ENCODE results near the gene THBS1. TPM values are rescaled to one million over a fixed set of nuclear protein-coding genes. Genes with fewer than 3 reads are reported as not detected.

The THBS1 gene
- total RNA-seq, 2 experiments from 2014 or later: 9.5 to 10.5 TPM

- no peaks in the 10 kb centered on the region for H3K9me3 Mint-ChIP-seq
- H3K27me3 ChIP-seq (ENCODE audit: control insufficient read depth in 1 of 2, insufficient read depth in 2 of 2, low read length in 2 of 2): peaks cover 7 to 8% of the 10 kb centered on the region in 2 experiments
- H3K36me3 ChIP-seq (ENCODE audit: insufficient read depth, low read length): no peaks in the 10 kb centered on the region
- DNase-seq (no peak), ATAC-seq (ENCODE audit: poor library complexity) (no peak)
- peaks cover 0 to 9% of the 10 kb centered on the region in 2 experiments for H3K9me3 ChIP-seq (ENCODE audit: control insufficient read depth in 1 of 2, insufficient read depth in 1 of 2, low read length in 2 of 2)
- H3K4me3 ChIP-seq (ENCODE audit: low read length): no peak overlapping the region
- H3K4me1 ChIP-seq (ENCODE audit: insufficient read depth, low read length): peaks cover 5% of the 10 kb centered on the region
- no peak overlapping the region for H3K27ac Mint-ChIP-seq
- no peak for TF ChIP-seq CTCF (IDR thresholded peaks at IDR 0.05)
- H3K4me1 Mint-ChIP-seq (ENCODE audit: low read depth): peaks cover 4% of the 10 kb centered on the region
- intact Hi-C loops (cut with DNase I, micrococcal nuclease): loop anchor here in 1 of 2 experiments (10.0 kb wide), 2 partner anchors 862 to 1142 kb away; no protein-coding TSS in a partner anchor
- peaks cover 28% of the 10 kb centered on the region for H3K27me3 Mint-ChIP-seq
- CTCF ChIA-PET: no interaction called here
- POLR2A ChIA-PET: no interaction called here
- no peak overlapping the region for H3K27ac ChIP-seq (ENCODE audit: low read depth in 1 of 2, low read length in 2 of 2)
- no peak overlapping the region for H3K4me3 Mint-ChIP-seq
- H3K36me3 Mint-ChIP-seq (ENCODE audit: low read depth): no peaks in the 10 kb centered on the region
These were observed 5.7 kb downstream of the THBS1 start for GRCh38 chr15:39586387-39587095.

- no peaks in the 10 kb centered on the region for H3K36me3 Mint-ChIP-seq (ENCODE audit: low read depth)
- no peak for DNase-seq
- no peaks in the 10 kb centered on the region for H3K4me1 Mint-ChIP-seq (ENCODE audit: low read depth)
- TF ChIP-seq CTCF (IDR thresholded peaks at IDR 0.05): no peak
- POLR2A ChIA-PET: no interaction called here
- ATAC-seq (ENCODE audit: poor library complexity): no peak
- CTCF ChIA-PET: no interaction called here
- Histone ChIP-seq H3K4me1 (ENCODE audit: insufficient read depth, low read length) (peaks cover 5% of the 10 kb centered on the region), H3K27ac (ENCODE audit: low read depth in 1 of 2, low read length in 2 of 2) (no peak overlapping the region), H3K27me3 (ENCODE audit: control insufficient read depth in 1 of 2, insufficient read depth in 2 of 2, low read length in 2 of 2) (peaks cover under 1 to 4% of the 10 kb centered on the region in 2 experiments), H3K36me3 (ENCODE audit: insufficient read depth, low read length) (no peaks in the 10 kb centered on the region), H3K9me3 (ENCODE audit: control insufficient read depth in 1 of 2, insufficient read depth in 1 of 2, low read length in 2 of 2) (peaks cover 0 to 6% of the 10 kb centered on the region in 2 experiments), H3K4me3 (ENCODE audit: low read length) (no peak overlapping the region)
- H3K9me3 Mint-ChIP-seq: no peaks in the 10 kb centered on the region
- no peak overlapping the region for H3K4me3 Mint-ChIP-seq
- H3K27ac Mint-ChIP-seq: no peak overlapping the region
- intact Hi-C loops (cut with DNase I, micrococcal nuclease): loop anchor here in 1 of 2 experiments (10.0 kb wide), 2 partner anchors 862 to 1142 kb away; no protein-coding TSS in a partner anchor
- H3K27me3 Mint-ChIP-seq: peaks cover 21% of the 10 kb centered on the region
These were observed 6.3 kb downstream of the THBS1 start for GRCh38 chr15:39587096-39587721.

DNA sequence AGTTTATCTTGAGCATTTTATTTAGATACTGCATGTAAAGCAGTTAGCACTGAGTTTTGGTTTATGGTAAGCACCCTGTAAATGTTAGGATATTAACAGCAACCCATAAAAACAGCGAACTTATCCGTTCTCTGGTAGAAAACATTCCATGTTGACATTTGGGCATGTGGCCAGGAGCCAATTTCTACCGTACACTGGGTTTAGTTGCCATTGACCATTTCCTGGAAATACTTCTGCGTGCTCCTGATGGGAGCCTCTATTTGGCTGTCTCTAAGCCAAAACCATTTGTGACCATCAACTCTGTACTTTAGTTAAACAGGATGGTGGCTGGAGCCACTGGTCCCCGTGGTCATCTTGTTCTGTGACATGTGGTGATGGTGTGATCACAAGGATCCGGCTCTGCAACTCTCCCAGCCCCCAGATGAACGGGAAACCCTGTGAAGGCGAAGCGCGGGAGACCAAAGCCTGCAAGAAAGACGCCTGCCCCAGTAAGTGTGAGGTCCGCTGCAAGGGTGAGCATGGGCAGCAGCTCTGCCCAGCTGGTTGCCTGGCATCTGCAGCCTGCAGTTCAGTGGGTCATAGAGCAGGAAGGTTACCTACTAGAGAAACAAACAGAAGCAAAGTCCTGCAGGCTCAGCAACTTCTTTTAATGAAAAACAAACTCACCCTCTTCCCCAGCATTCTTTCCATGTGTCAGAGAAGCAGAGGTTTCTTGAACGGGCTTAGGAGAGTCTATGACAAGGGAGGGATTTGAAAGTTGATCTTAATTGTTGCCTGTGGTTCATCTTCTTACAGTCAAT lies 7.1 kb downstream of the THBS1 start:
- H3K27ac Mint-ChIP-seq: no peak overlapping the region
- no peak for TF ChIP-seq CTCF (IDR thresholded peaks at IDR 0.05)
- H3K9me3 ChIP-seq (ENCODE audit: control insufficient read depth in 1 of 2, insufficient read depth in 1 of 2, low read length in 2 of 2): peaks cover 0 to 4% of the 10 kb centered on the region in 2 experiments
- no peaks in the 10 kb centered on the region for H3K36me3 ChIP-seq (ENCODE audit: insufficient read depth, low read length)
- H3K36me3 Mint-ChIP-seq (ENCODE audit: low read depth): no peaks in the 10 kb centered on the region
- no peaks in the 10 kb centered on the region for H3K4me1 ChIP-seq (ENCODE audit: insufficient read depth, low read length)
- ATAC-seq (ENCODE audit: poor library complexity) (no peak), DNase-seq (no peak)
- H3K27ac ChIP-seq (ENCODE audit: low read depth in 1 of 2, low read length in 2 of 2): no peak overlapping the region
- H3K4me3 ChIP-seq (ENCODE audit: low read length): no peak overlapping the region
- H3K27me3 ChIP-seq (ENCODE audit: control insufficient read depth in 1 of 2, insufficient read depth in 2 of 2, low read length in 2 of 2): peaks cover 0 to 4% of the 10 kb centered on the region in 2 experiments
- intact Hi-C loops (cut with DNase I, micrococcal nuclease): loop anchor here in 1 of 2 experiments (10.0 kb wide), 2 partner anchors 863 to 1143 kb away; no protein-coding TSS in a partner anchor
- CTCF ChIA-PET: no interaction called here
- H3K4me1 Mint-ChIP-seq (ENCODE audit: low read depth): no peaks in the 10 kb centered on the region
- peaks cover 18% of the 10 kb centered on the region for H3K27me3 Mint-ChIP-seq
- H3K4me3 Mint-ChIP-seq: no peak overlapping the region
- H3K9me3 Mint-ChIP-seq: no peaks in the 10 kb centered on the region
- POLR2A ChIA-PET: no interaction called here

Data from CD4-positive, alpha-beta T cell (primary cell).